Measurements from ENCODE around the gene TUBA4A. TPM values are rescaled to one million over a fixed set of nuclear protein-coding genes. Genes with fewer than 3 reads are reported as not detected.
"Not testable (repeated sequence)": the region's sequence is repeated elsewhere in the genome, so short reads cannot be mapped to it uniquely, and the experiment has no call there.

TUBA4A gene
- total RNA-seq, 4 donors from 2014 or later, result 8.0 to 24.6 (median 9.4) TPM

- no peak for DNase-seq (ENCODE audit: low spot score in 2 of 2)
- no peak for TF ChIP-seq POLR2A (IDR thresholded peaks at IDR 0.05)
- no peak for TF ChIP-seq CTCF (IDR thresholded peaks at IDR 0.05)
- TF ChIP-seq EP300 (IDR thresholded peaks at IDR 0.05), result no peak
- H3K9me3 ChIP-seq, result no peaks in the 10 kb centered on the region
- H3K36me3 ChIP-seq, result peaks cover 0 to 31% (median 9%) of the 10 kb centered on the region in 3 donors
- H3K4me1 ChIP-seq, result peaks cover 0 to 23% (median 12%) of the 10 kb centered on the region in 4 donors
- WGBS, 2 donors, result 18 to 28% methylated on average over 7 of the region's 7 CpGs
- H3K27me3 ChIP-seq, result no peaks in the 10 kb centered on the region
- peak overlapping the region; percentile 97 to 99 (median 98) for H3K27ac ChIP-seq
- peak overlapping the region; percentile 68 to 82 (median 76) for H3K4me3 ChIP-seq
These were observed 47.8 kb downstream of the TUBA4A start for GRCh38 chr2:219205981-219206327.

GRCh38 chr2:219205165-219205538 lies 48.6 kb downstream of the TUBA4A start:
- Histone ChIP-seq H3K4me1 (peaks cover 0 to 27% (median 12%) of the 10 kb centered on the region in 4 donors), H3K27ac (no peak overlapping the region), H3K9me3 (no peaks in the 10 kb centered on the region), H3K27me3 (no peaks in the 10 kb centered on the region), H3K36me3 (peaks cover 0 to 23% (median 9%) of the 10 kb centered on the region in 3 donors), H3K4me3 (no peak overlapping the region)
- 82 to 85% methylated on average over 5 of the region's 5 CpGs for WGBS, 2 donors
- TF ChIP-seq EP300 (IDR thresholded peaks at IDR 0.05), result no peak
- no peak for TF ChIP-seq CTCF (IDR thresholded peaks at IDR 0.05)
- TF ChIP-seq POLR2A (IDR thresholded peaks at IDR 0.05), result no peak
- DNase-seq (ENCODE audit: low spot score in 2 of 2), result no peak

- TF ChIP-seq POLR2A (IDR thresholded peaks at IDR 0.05), result no peak
- no peak for TF ChIP-seq CTCF (IDR thresholded peaks at IDR 0.05)
- no peak for TF ChIP-seq EP300 (IDR thresholded peaks at IDR 0.05)
- peaks cover 0 to 3% of the 10 kb centered on the region in 2 donors for H3K27me3 ChIP-seq
- H3K4me3 ChIP-seq, result no peak overlapping the region
- WGBS, 2 donors, result 86 to 89% methylated on average over 7 of the region's 7 CpGs
- H3K9me3 ChIP-seq, result no peaks in the 10 kb centered on the region
- peaks cover 0 to 18% (median 9%) of the 10 kb centered on the region in 3 donors for H3K36me3 ChIP-seq
- peaks cover 0 to 27% (median 12%) of the 10 kb centered on the region in 4 donors for H3K4me1 ChIP-seq
- peak in 1 of 2 donors; percentile 1 for DNase-seq (ENCODE audit: low spot score in 2 of 2)
- H3K27ac ChIP-seq, result no peak overlapping the region
These were observed 49.1 kb downstream of the TUBA4A start for GRCh38 chr2:219204425-219205164.

GRCh38 chr2:219201331-219201730 lies 52.4 kb downstream of the TUBA4A start:
- 85 to 92% methylated on average over 14 to 18 of the region's 21 CpGs for WGBS, 2 donors
- not testable (repeated sequence) for H3K36me3 ChIP-seq; H3K4me3 ChIP-seq; H3K27ac ChIP-seq; DNase-seq (ENCODE audit: low spot score in 2 of 2); H3K9me3 ChIP-seq
- H3K4me1 ChIP-seq, result peaks cover 0 to 11% (median 0%) of the 10 kb centered on the region in 4 donors
- H3K27me3 ChIP-seq, result peaks cover 0 to 11% of the 10 kb centered on the region in 2 donors

- H3K4me1 ChIP-seq, H3K27ac ChIP-seq, H3K4me3 ChIP-seq, H3K9me3 ChIP-seq, H3K36me3 ChIP-seq: not testable (repeated sequence)
- WGBS, 2 donors, result 51 to 56% methylated on average over 24 to 26 of the region's 26 CpGs
- DNase-seq (ENCODE audit: low spot score in 2 of 2), result peak in 1 of 2 donors; percentile 2
- peaks cover 0 to 11% of the 10 kb centered on the region in 2 donors for H3K27me3 ChIP-seq
These were observed 53.0 kb downstream of the TUBA4A start for GRCh38 chr2:219200502-219201326.

Small RNA genes within 50 kb of the gene (small RNA-seq; reads per million reads assigned to genes)
- not detected for gene MIR153-1

Other genes with a start within 250 kb of the TUBA4A start
- gene CFAP65, start 212.4 kb downstream of the TUBA4A start, total RNA-seq, result not detected
- gene IHH, start 193.0 kb downstream of the TUBA4A start, total RNA-seq, result under 1 TPM in 1 of 4 donors, not detected in 3; 0.63 TPM
- 10 to 100 TPM; 12.9 to 27.4 (median 17.6) TPM for gene NHEJ1, start 93.1 kb downstream of the TUBA4A start, total RNA-seq
- under 1 TPM in 3 of 4 donors, not detected in 1; 0.21 to 0.98 (median 0.30) TPM for gene SLC23A3, start 83.9 kb downstream of the TUBA4A start, total RNA-seq
- 10 to 100 TPM; 38.8 to 51.3 (median 49.4) TPM for gene CNPPD1, start 77.0 kb downstream of the TUBA4A start, total RNA-seq
- 10 to 100 TPM; 45.8 to 59.4 (median 54.3) TPM for gene RETREG2, start 75.6 kb downstream of the TUBA4A start, total RNA-seq
- gene ZFAND2B, start 47.1 kb downstream of the TUBA4A start, total RNA-seq, result 10 to 100 TPM; 30.3 to 58.8 (median 50.5) TPM
- gene ABCB6, start 35.0 kb downstream of the TUBA4A start, total RNA-seq, result 10 to 100 TPM; 22.7 to 43.2 (median 36.1) TPM
- 10 to 100 TPM; 23.4 to 40.0 (median 30.5) TPM for gene ATG9A, start 24.3 kb downstream of the TUBA4A start, total RNA-seq
- 100 to 1,000 TPM in 2 of 4 donors, 10 to 100 TPM in 2; 84.5 to 106 (median 97.6) TPM for gene ANKZF1, start 24.1 kb downstream of the TUBA4A start, total RNA-seq
- gene GLB1L, start 8.5 kb downstream of the TUBA4A start, total RNA-seq, result 10 to 100 TPM in 2 of 4 donors, 1 to 10 TPM in 2; 6.7 to 13.1 (median 9.6) TPM
- 10 to 100 TPM in 3 of 4 donors, 1 to 10 TPM in 1; 9.6 to 17.7 (median 15.3) TPM for gene STK16, start 8.4 kb downstream of the TUBA4A start, total RNA-seq
- not detected for gene TUBA4B, start 675 bp downstream of the TUBA4A start, total RNA-seq
- 100 to 1,000 TPM in 3 of 4 donors, 10 to 100 TPM in 1; 95.7 to 106 (median 102) TPM for gene DNAJB2, start 25.4 kb upstream of the TUBA4A start, total RNA-seq
- not detected for gene PTPRN, start 55.5 kb upstream of the TUBA4A start, total RNA-seq
- gene RESP18, start 78.8 kb upstream of the TUBA4A start, total RNA-seq, result not detected
- 10 to 100 TPM; 35.2 to 88.1 (median 52.6) TPM for gene DNPEP, start 134.0 kb upstream of the TUBA4A start, total RNA-seq
- 10 to 100 TPM; 20.7 to 50.4 (median 25.0) TPM for gene DES, start 164.5 kb upstream of the TUBA4A start, total RNA-seq
- 10 to 100 TPM in 1 of 4 donors, 1 to 10 TPM in 3; 6.7 to 10.2 (median 8.1) TPM for gene SPEG, start 180.9 kb upstream of the TUBA4A start, total RNA-seq
- 10 to 100 TPM; 18.8 to 29.7 (median 27.8) TPM for gene GMPPA, start 245.0 kb upstream of the TUBA4A start, total RNA-seq

All from tibial nerve (tissue), 4 donors.